ENCODE data around the gene IGDCC3. TPM values are rescaled to one million over a fixed set of nuclear protein-coding genes. Genes with fewer than 3 reads are reported as not detected.

The IGDCC3 gene
- polyA plus RNA-seq, 4 donors: 4.1 to 11.9 (median 7.3) TPM

DNA sequence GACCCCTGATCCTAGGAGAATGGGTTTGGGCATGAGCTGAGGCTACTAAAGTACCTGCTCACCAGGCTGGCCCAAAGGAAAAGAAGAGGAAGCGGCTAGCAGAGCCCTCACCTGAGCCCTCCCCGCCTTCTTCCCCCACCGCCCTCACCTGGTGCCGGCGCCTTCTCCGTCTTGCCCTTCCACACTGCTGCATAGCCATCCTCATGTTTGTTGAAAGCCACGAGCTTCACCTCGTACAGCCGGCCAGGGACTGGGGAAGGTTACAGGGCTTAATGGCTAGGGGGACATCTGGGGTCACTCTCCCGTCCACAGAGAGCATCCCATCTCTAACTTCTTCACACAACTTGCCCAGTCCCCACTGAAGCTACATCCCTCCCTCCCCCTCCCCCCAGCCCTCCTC is 13.9 kb upstream of the IGDCC3 start:
- DNase-seq (ENCODE audit: low read depth in 4 of 4, low spot score in 3 of 4): no peak

DNA sequence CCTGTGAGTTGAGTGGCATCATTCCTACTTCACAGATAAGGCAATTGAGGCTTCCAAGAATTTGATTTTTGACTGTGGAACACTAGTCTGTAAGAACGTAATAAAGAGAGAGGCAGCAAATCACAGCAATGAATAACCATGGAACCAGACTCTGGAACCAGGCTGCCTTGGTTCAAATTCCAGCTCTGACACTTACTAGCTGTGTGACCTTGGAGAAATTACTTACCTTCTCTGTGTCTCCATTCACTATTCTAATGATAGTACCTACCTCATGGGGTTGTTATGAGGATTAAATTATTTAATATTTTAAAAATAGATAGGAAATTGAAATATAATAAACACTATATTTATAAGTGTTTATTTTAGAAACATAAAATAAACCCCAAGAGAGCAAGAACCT is 12.6 kb upstream of the IGDCC3 start:
- DNase-seq (ENCODE audit: low read depth in 4 of 4, low spot score in 3 of 4): no peak

DNA sequence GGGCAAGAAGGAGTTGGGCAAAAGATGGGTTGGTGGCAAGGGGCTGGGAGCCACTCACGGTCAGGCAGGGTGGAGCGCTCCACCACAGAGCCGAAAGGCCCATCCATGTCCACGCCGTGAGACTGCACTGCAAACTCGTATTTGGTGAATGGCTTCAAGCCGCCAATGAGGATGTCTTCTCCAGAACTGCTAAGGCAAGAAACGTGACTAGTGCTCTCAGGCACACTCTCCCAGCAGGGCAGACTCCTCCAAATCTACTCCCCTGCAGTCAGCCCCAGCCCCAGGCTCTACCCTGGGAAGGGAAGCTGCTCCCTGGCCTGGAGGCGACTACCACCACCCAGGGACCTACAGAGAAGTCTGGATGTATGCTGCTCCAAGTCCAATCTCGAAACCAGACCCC is 11.4 kb upstream of the IGDCC3 start:
- DNase-seq (ENCODE audit: low read depth in 4 of 4, low spot score in 3 of 4): no peak

DNA sequence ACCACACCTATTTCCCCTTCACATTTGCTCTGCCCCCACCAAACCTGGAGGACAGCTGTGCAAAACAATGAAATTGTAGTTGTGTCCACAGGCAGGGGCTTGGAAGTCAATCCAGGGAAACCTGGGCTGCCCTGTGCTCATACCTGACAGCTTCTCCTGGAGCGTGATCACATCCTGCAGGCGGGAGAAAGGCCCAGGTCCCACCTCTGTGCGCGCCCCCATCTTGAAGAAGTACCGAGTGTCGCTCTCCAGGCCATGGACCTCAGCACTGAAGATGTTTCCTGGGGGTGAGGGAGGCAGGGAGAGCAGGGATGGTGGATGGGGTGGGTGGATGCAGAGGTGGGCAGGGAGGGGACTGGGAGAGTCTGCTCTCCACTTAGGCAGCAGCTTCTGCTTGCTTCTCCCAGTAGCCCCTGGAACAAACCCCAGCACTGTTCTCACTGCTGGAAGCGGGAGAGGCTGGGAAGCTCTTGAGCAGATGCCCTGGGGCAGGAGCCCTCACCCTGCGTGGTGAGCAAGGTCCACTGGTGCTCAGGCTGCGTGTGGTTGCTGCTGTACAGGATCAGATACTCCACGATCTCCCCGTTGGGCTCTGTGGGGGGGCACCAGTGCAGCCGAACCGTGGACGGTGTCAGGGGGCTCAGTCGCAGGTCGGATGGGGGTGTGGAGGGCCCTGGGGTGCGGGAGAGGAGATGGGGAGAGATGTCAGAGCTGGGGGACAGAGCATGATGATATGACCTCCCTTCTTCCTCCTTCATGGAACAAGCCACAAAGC is 10.7 kb upstream of the IGDCC3 start:
- no peak for DNase-seq (ENCODE audit: low read depth in 4 of 4, low spot score in 3 of 4)

DNA sequence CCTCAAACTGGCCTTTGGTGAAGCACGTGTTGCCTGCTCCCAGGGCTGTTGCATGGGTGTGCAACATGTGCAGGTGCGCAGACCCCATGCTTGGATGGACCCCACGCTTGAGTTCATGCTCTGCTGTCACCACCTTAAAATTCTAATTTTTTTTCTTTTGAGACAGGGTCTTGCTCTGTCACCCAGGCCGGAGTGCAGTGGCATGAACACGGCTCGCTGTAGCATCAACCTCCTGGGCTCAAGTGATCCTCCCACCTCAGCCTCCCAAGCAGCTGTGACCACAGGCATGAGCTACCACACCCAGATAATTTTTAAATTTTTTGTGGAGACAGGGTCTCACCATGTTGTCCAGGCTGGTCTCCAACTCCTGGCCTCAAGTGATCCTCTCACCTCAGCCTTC is 9.1 kb upstream of the IGDCC3 start:
- no peak for DNase-seq (ENCODE audit: low read depth in 4 of 4, low spot score in 3 of 4)

DNA sequence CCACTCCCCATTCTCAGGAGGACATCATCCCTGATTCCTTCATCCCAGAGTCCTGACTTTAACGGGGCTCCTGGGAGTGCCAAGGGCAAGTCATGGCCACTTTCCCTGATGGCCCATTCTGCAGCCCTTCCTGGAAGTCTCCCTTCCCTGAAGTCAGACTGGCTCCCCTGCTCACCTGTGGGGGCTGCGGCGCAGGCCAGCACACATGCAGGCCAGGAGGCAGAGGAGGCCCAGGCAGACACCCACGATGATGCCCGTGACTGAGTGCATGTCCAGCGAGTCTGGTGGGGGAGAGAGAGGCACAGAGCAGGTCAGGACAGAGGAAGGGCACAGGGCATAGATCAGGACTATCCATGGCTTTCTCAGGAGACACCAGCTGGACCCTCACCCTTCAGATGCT is 8.6 kb upstream of the IGDCC3 start:
- no peak for DNase-seq (ENCODE audit: low read depth in 4 of 4, low spot score in 3 of 4)

DNA sequence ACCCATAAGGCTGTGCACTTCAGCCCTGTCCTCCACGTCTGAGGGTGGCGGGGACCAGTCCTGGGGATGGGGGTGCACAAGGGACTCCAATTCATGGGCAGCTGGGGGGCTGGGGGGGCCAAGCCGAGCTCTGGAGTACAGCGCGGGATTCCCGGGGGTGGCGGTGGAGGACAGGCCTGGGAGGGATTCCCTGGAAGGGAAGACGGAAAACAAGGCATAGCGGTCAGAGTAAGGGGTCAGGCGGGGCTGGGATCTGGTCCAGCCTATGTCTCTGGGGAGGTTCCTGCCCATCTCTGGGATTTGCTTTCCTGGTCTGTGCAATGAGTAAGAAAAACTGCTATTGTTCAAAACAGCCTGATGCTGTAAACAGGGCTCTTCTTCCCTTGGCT is 8.1 kb upstream of the IGDCC3 start:
- DNase-seq (ENCODE audit: low read depth in 4 of 4, low spot score in 3 of 4): no peak

DNA sequence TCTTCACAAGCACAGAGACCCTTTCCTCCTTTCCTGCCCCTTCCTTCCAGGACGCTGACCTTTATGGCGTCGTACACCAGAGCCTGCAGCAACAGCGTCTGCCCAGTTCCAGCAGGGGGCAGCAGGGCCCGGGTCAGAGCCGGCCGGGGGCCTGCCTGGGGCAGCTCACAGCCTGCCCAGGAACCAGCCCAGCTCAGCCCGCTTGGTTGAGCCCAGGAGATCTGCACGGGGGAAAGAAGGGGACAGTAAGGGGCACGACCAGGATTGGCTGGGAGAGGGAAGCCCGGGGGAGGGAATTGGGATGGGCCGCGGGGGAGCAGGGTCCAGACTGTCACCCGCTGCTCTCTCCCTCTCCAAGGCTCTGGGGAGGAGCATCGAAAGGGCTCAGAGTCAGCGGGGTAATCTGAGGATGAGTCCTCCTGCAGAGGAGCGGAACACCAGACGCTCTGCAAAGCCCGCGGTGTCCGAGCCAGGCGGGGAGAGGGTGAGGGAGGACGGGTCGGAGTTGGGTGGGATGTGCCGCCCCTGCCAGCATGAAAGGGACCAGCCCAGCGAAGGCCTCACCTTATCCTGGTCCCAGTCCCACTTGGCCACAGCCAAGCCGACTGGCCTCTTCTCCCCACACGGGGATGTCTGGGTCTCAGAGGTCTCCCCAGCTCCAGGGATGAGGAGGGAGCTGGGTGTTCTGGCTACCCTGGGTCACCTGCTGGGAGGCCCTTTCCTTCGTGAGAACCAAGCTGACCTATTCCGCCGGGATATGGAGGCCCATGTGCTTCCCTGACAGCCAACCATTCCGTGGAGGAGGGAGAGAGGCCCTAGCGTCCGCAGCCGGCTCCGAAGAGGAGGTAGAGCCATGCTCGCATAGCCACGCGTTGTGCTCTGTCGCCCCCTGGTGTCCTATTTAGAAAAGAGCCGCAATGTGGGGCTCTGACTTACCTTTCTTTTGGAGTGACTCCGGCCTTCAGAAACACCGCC is 7.4 kb upstream of the IGDCC3 start:
- DNase-seq (ENCODE audit: low read depth in 4 of 4, low spot score in 3 of 4): peak in 2 of 4 donors; percentile 79 to 85

DNA sequence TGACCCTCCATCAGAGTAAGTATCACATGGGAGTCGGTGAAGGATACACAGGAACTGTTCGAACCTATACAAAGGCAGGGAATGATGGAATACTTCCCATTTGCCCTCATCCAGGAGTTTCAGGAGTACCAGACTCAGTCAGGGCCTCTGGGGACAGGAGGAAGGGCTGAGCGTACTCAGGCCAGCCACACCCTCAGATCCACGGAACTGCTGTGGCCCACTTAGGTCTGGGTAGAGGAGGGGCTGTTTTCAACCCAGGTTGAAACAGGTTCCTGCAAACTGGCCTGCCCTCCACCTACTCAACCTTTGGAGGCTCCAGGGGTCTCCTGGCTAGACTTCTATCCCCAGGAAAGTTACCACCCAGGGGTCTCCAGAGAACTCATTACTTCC is 6.7 kb upstream of the IGDCC3 start:
- no peak for DNase-seq (ENCODE audit: low read depth in 4 of 4, low spot score in 3 of 4)

DNA sequence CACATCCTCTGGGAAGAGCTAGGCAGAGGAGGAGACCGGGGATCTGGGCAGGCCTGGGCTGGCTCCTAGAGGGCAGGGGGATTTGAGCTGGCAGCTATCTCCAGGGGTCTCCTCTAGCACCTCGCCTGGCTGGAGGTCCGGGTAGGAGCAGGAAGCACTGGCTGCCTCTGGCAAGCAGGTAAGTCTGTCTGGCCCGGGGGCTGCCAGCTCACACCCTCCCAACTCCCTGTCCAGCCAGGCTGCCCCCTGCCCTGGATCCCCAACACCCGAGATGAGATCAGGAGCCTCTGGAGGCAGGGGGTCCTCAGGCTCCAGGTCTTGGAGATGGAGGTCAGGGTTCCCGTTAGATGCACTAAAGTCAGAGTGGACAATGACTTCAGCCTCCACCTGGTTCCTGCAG is 6.2 kb upstream of the IGDCC3 start:
- no peak for DNase-seq (ENCODE audit: low read depth in 4 of 4, low spot score in 3 of 4)

DNA sequence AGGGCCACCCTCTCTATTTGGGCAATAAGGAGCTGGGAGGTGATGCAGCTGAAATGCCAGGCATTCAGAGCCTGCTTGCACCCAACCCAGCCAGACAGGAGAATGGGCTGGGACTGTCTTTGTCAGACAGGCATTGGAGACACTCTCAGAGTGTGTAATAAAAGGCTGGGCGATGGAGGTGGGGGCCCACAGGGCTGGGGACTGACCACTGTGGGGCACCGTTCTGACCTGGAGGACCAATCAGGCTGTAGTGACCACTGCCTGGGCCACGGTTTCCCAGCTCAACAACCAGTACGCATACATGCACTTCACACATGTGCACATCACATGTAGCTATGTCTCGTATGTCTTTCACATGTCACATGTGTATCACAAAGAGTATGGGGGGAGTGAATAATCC is 5.7 kb upstream of the IGDCC3 start:
- no peak for DNase-seq (ENCODE audit: low read depth in 4 of 4, low spot score in 3 of 4)

DNA sequence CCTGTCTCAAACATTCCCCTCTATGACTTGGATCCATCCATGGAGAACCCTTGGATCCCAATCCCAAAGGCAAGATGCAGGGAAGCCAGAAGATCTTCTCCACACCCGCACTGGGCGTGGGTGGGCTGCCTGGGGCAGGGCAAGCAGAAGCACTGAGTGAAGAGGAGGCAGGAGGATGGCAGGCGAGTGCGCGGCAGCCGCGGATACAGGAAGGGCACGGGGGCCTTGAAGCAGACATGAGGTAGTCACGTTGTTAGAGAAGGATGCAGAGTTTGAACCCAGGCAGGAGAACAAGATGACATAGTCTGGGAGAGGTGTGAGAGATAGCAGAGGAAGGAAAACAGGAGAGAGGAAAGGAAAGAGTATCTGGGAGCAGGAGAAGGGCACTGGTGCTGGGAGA is 5.1 kb upstream of the IGDCC3 start:
- no peak for DNase-seq (ENCODE audit: low read depth in 4 of 4, low spot score in 3 of 4)

DNA sequence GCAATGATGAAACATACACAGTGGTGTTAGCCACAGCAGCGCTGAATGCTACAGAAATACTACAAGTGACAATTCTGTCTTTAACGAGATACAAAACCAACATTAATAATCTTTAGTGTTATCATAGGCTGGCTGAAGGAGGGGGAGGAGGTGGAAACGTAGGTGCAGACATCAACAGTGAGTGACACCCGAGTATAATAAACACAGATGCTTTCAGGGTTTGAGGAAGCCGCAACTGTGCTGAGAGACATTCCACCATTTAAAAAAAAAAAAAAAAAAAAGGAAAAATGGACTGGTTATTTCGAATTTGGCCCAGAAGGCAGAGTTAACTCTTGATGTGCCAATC is 4.3 kb upstream of the IGDCC3 start:
- no peak for DNase-seq (ENCODE audit: low read depth in 4 of 4, low spot score in 3 of 4)

DNA sequence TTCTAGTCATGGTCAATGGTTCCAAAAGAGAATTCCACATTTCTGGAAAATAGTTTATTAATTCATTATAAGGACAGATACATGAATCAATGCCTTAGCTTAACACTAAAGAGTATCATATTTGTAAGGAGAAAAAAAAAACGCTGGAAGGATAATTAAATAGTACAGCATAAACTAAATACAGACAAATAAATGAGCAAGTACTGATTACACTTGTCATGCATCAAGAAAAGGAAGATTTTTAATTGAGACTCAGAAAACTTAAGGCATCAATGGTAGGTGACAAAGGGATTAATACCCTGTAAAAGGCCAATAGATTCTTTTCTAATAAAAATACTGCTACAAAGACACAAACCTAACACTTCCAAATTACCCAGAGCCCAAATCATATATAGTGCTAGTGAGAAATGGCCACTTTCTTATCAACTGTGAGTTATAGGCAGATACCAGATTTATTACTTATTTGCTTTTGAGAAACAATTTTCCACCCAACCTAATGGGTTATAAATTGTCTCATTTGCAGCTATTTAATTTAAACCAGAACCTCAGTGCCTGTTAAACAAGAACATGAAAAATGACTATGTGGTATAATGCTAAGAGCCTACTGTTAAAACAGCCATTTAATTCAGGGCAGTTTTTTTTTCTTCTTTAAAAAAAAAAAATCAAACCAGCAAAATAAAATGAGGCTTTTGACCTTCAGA is 3.8 kb upstream of the IGDCC3 start:
- DNase-seq (ENCODE audit: low read depth in 4 of 4, low spot score in 3 of 4): no peak

DNA sequence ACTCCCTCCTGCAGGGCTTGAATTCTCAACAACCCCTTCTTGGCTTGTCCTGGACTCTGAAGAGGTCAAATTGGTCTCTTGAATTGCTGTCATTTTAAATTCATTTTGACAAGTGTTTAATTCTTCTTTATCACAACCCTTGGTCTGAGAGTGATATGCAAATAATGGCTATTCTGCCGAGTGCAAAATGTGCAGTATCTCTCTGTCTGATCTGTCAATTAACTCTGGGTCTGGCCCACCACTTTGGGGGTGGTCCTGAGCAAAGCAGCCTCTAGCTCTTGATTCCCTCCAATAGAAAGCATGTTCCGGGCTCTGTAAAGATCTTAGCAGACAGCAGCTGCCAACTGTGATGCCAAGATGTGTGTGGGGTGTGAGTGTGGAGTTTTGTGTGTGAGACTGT is 2.2 kb upstream of the IGDCC3 start:
- no peak for DNase-seq (ENCODE audit: low read depth in 4 of 4, low spot score in 3 of 4)

DNA sequence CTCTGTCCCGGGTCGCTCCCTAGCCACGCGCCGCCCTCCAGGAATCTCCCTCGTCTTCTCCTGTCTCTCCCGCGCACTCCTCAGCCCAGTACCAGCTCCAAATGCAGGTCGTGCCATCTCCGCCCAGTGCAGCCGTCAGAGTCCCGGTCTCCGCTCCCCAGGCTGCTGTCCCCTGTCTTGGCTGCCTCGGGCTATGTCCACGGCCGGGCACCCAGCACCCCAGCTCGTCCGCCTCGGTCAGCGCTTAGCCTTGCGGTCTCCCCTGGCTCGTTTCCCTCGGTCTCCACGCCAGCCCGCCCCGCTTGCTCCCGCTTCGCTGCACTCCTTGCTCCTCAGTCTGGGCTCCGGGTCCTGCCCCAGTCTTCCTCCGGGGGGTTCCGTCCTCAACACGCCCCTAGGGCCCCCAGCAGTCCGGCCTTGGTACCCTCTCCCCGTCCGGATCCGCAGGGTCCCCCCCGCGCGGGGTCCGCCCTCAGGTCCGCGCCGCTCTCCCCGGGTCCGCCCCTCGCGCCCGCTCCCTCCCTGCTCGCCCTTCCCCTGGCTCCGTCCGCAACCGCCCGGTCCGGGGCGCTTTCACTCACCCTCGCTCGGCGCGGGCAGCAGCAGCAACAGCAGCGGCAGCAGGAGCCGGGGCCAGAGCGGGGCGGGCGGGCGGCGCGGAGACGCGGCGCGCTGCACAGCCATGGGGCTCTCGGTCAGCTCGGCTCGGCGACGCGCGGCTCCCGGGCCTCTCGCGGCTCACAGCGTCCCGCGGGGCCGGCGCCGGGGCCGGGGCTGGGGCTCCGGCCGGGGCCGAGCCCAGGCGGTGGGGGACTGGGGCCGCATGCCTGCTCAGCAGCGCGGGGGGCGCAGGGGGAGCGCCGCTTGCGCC is 462 bp downstream of the IGDCC3 start:
- DNase-seq (ENCODE audit: low read depth in 4 of 4, low spot score in 3 of 4): no peak

DNA sequence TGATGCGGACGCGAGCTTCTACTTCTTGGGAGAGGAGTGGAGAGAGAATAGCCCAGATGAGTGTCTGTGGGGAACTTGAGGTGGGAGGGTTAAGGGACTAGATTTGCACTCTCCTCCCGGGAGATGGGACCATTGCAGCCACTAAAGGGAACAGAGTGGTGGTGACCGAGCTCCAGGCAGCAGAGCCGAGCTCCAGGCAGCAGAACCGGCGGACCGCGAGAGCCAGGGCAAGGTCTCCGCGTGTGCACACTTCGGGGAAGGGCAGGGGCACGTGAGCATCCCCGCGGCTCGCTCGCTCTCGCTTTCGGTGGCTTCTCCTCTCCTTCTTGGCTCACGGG is 1.1 kb downstream of the IGDCC3 start:
- DNase-seq (ENCODE audit: low read depth in 4 of 4, low spot score in 3 of 4): no peak

DNA sequence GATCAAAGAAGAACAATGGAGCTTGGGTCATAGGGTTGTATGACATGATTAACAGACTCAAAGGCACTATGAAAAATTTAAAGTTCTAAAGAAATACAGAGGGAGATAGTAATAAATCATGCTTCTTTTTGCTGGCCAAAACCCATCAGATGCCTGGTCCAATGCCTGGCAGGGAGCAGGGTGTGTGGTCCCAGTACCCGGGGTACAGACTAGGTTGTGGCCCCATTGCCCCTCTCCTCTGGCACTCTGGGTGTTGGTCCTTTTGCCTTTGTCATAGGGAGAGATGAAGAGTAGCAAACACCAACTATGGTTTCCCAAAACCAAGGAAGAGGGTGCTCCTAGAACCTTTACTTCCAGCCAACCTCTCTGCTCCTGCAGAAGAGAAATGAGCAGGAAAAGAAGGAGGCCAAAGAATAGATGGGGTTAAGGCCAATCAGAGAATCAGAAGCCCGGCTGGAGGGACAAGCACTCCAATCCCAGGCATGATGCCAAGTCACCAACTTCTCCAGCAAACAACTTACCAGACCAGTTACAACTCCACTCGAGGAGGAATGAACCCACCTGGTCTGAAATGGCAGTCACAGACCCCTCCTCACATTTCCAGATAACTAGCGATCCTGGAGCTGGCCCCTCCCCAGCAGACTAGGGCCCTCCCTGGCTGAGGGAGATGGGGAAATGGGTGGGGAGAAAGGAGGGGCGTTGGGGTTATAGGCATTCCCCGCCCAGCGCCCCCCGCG is 1.8 kb downstream of the IGDCC3 start:
- DNase-seq (ENCODE audit: low read depth in 4 of 4, low spot score in 3 of 4): no peak

DNA sequence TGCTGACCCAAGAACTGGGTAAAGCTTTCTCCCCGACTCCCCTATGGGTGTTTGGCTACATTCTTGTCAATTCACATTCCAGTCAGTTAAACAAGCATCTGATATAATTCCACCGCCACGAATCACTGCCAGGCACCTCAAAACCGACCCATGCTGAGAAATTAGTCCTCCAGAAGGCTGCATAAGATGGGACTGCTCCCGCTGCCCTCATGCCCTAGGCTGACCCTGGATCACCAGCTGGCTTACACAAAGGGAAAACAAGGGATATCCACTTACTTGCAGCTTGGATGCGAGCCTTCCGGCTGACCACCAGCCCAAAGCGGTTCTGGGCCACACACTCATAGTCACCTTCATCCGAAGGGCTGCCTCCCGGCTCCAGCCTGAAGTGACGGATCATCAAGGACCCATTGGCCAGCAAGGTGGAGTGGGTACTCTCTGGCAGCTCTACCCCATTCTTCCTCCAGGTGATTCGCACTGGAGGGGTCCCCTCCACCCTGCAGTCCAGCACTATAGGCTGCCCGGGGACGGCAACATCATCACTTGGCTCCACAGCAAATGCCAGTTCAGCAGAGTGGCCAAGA is 2.9 kb downstream of the IGDCC3 start:
- DNase-seq (ENCODE audit: low read depth in 4 of 4, low spot score in 3 of 4): no peak

DNA sequence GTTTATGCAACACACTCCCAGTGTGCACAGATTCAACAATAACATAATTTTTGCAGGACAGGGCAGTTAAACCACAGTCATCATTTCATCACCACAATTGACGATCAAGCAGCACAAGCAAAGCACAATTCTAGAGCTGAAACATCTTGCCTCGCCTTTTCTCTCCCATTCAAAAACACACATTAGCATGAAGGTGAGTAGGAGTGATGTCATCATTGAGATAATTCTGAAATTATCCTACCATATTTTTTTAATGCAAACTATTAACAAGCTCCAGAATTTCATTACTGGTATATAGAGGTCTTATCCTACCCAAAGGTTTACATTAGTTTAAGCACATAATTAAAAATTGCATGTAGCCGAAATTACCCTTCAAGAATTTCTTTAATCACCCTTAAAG is 3.5 kb downstream of the IGDCC3 start:
- no peak for DNase-seq (ENCODE audit: low read depth in 4 of 4, low spot score in 3 of 4)

All from left renal pelvis (tissue), 4 donors.